SK-MEL-5 (cell line): ENCODE results near the gene QRICH2. TPM values are rescaled to one million over a fixed set of nuclear protein-coding genes. Genes with fewer than 3 reads are reported as not detected.

Source experiments
- small RNA-seq, 2 experiments: library from RNA; depleted of rRNA; stranded (forward); fragments of <200 nt; gene quantifications; one replicate each; pipeline ENCODE3, GENCODE V24; 2014
- total RNA-seq: library from RNA; depleted of rRNA; stranded (reverse); fragments of >200 nt; shearing (Covaris generic); gene quantifications from 2 replicates; pipeline ENCODE4 v1.2.3, GENCODE V29; 2014; rRNA removed

QRICH2 gene
- total RNA-seq, 1 experiment from 2014 or later, result 2.7 TPM

Small RNAs within 50 kb of the gene (small RNA-seq; reads per million reads assigned to genes)
- gene RF00019 (0 reads per million in 2 experiments), gene RNU6-24P (0 reads per million in 2 experiments)

Other genes with a start within 250 kb of the QRICH2 start
- gene SRP68, start 235.8 kb downstream of the QRICH2 start, total RNA-seq, result 58.2 and 68.6 TPM in 2 replicates
- gene GALR2, start 233.5 kb downstream of the QRICH2 start, total RNA-seq, result 0.13 and 1.0 TPM in 2 replicates
- gene ZACN, start 229.1 kb downstream of the QRICH2 start, total RNA-seq, result 0.53 and 0.74 TPM in 2 replicates
- 126 and 145 TPM in 2 replicates for gene EXOC7, start 204.5 kb downstream of the QRICH2 start, total RNA-seq
- gene FOXJ1, start 167.0 kb downstream of the QRICH2 start, total RNA-seq, result not detected in 2 replicates
- gene RNF157, start 67.8 kb downstream of the QRICH2 start, total RNA-seq, result 28.1 and 33.9 TPM in 2 replicates
- 45.0 and 54.5 TPM in 2 replicates for gene UBALD2, start 42.9 kb downstream of the QRICH2 start, total RNA-seq
- 42.2 and 43.7 TPM in 2 replicates for gene PRPSAP1, start 45.6 kb upstream of the QRICH2 start, total RNA-seq
- 60.4 and 60.5 TPM in 2 replicates for gene SPHK1, start 76.3 kb upstream of the QRICH2 start, total RNA-seq
- gene UBE2O, start 144.9 kb upstream of the QRICH2 start, total RNA-seq, result 30.7 and 36.4 TPM in 2 replicates
- not detected in 2 replicates for gene AANAT, start 159.3 kb upstream of the QRICH2 start, total RNA-seq
- 25.0 and 28.6 TPM in 2 replicates for gene RHBDF2, start 193.1 kb upstream of the QRICH2 start, total RNA-seq
- 122 TPM in 2 replicates for gene CYGB, start 229.4 kb upstream of the QRICH2 start, total RNA-seq
- gene PRCD, start 231.8 kb upstream of the QRICH2 start, total RNA-seq, result 15.8 and 18.8 TPM in 2 replicates